ENCODE results near the gene KCMF1.

KCMF1 gene

DNA sequence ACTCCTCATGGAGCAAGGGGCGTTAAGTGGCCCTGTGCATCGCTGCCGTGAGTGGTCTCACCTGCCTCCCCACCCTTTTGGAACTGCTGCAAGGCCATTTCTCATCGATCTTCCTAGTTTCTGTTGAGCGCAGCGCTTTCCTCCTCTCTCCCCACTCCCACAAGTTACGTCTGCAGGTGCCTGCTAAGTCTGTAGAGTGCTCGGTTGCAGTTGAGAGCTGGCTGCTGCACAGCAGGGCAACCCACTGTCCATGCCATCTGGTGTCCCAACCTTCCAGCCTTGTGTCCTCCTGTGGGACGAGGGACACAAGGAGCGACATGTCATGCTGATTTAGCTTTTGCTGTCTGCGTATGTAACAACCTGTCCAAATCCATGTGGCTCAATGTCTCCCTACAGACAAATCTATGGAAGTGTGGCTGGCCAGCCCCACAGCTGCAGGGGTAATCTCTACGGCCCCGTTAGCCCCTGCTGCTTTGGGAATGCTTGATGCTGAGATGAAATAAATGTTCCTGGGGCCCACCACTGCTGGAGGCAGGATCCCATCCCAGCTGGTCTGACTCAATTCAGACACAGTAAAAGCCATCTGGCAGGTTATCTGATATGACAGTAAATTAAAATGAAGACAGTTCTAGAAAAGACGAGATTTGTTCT, 94.1 kb downstream of the KCMF1 start:
- no peak for DNase-seq (ENCODE audit: low read depth)
- no peak for TF ChIP-seq CTCF (IDR thresholded peaks at IDR 0.05; ENCODE audit: low read depth, low read length, missing control alignments)
- no peak overlapping the region for H3K4me3 ChIP-seq (ENCODE audit: low read depth, low read length)

GRCh38 chr2:85066006-85066740, 95.2 kb downstream of the KCMF1 start:
- no peak for TF ChIP-seq CTCF (IDR thresholded peaks at IDR 0.05; ENCODE audit: low read depth, low read length, missing control alignments)

GRCh38 chr2:85066874-85067351, 96.0 kb downstream of the KCMF1 start:
- peak; percentile 76 for TF ChIP-seq CTCF (IDR thresholded peaks at IDR 0.05; ENCODE audit: low read depth, low read length, missing control alignments)
- H3K4me3 ChIP-seq (ENCODE audit: low read depth, low read length), result no peak overlapping the region
- peak; percentile 19 for DNase-seq (ENCODE audit: low read depth)

More at GRCh38 chr2:85066006-85066740, 95.2 kb downstream of the KCMF1 start:
- H3K4me3 ChIP-seq (ENCODE audit: low read depth, low read length), result no peak overlapping the region
- no peak for DNase-seq (ENCODE audit: low read depth)

DNA sequence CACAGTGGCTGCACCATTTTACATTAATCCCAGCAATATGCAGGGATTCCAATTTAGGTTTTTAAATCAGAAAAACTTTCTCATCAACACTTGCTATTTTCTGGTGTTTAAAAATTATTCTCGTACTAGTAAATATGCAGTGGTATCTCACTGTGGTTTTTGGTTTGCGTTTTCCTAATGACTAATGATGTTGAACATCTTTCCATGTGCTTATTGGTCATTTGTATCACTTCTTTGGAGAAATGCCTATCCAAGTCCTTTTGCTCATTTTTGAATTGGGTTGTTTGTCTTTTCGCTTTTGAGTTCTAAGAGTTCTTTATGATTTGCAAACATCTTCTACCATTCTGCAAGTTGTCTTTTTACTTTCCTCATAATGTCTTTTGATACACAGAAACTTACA, 100.1 kb downstream of the KCMF1 start:
- no peak for DNase-seq (ENCODE audit: low read depth)
- no peak overlapping the region for H3K4me3 ChIP-seq (ENCODE audit: low read depth, low read length)
- no peak for TF ChIP-seq CTCF (IDR thresholded peaks at IDR 0.05; ENCODE audit: low read depth, low read length, missing control alignments)

DNA sequence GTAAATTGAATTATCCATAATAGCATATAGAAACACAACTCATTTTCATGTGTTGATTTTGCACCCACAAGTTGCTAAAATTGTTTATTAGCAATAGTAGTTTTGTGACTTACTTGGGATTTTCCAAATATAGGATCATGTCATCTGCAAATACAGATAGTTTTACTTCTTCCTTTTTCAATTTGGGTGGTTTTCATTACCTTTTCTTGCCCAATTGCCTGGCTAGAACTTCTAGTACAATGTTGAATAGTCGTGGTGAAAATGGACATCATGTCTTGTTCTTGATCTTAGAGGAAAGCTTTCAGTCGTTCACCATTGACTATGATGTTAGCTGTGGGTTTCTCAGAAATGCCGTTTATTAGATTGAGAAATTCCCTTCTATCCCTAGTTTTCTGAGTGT, 102.1 kb downstream of the KCMF1 start:
- no peak overlapping the region for H3K4me3 ChIP-seq (ENCODE audit: low read depth, low read length)
- TF ChIP-seq CTCF (IDR thresholded peaks at IDR 0.05; ENCODE audit: low read depth, low read length, missing control alignments), result no peak

GRCh38 chr2:85076618-85077274, 105.8 kb downstream of the KCMF1 start:
- H3K4me3 ChIP-seq (ENCODE audit: low read depth, low read length), result no peak overlapping the region
- DNase-seq (ENCODE audit: low read depth), result no peak
- TF ChIP-seq CTCF (IDR thresholded peaks at IDR 0.05; ENCODE audit: low read depth, low read length, missing control alignments), result no peak

More for the DNA sequence above, 102.1 kb downstream of the KCMF1 start:
- no peak for DNase-seq (ENCODE audit: low read depth)

All from GM12864 (cell line).